OCI-LY1 (cell line): Measurements from ENCODE around the gene THRAP3.

Source experiments
- H2AFZ ChIP-seq: fragments of 200-600 bp; sonication (generic), shearing (Covaris generic); 2 replicates; pipeline ENCODE4 v1.6.0; 2014; ENCODE audit warnings: antibody characterized with exemption, mild to moderate bottlenecking, low read length
- H3F3A ChIP-seq: fragments of 200-600 bp; sonication (generic), shearing (Covaris generic); 2 replicates; pipeline ENCODE4 v1.6.0; 2014; ENCODE audit warnings: mild to moderate bottlenecking, antibody characterized with exemption, low read length, moderate library complexity; ENCODE audit not compliant: insufficient read depth
- H3K27ac ChIP-seq: fragments of 200-600 bp; sonication (generic); 2 replicates; pipeline ENCODE4 v1.5.1; 2014; ENCODE audit warnings: low read length, mixed run types, mild to moderate bottlenecking, low read depth; ENCODE audit not compliant: poor library complexity, severe bottlenecking
- H3K27me3 ChIP-seq: fragments of 200-600 bp; sonication (generic); 2 replicates; pipeline ENCODE4 v1.6.0; 2014; ENCODE audit warnings: antibody characterized with exemption, mild to moderate bottlenecking, low read length, moderate library complexity; ENCODE audit not compliant: insufficient read depth
- H3K36me3 ChIP-seq: fragments of 200-600 bp; sonication (generic); 2 replicates; pipeline ENCODE4 v1.6.1; 2014; ENCODE audit warnings: mild to moderate bottlenecking, antibody characterized with exemption, low read length, moderate library complexity, mixed read lengths; ENCODE audit not compliant: insufficient read depth
- H3K4me1 ChIP-seq: fragments of 200-600 bp; sonication (generic); 2 replicates; pipeline ENCODE4 v1.5.1; 2014; ENCODE audit warnings: mild to moderate bottlenecking, low read length, moderate library complexity; ENCODE audit not compliant: insufficient read depth, severe bottlenecking
- H3K4me2 ChIP-seq: fragments of 200-600 bp; sonication (generic), shearing (Covaris generic); 2 replicates; pipeline ENCODE4 v1.6.1; 2014; ENCODE audit warnings: low read length
- H3K4me3 ChIP-seq: fragments of 200-600 bp; sonication (generic); 2 replicates; pipeline ENCODE4 v1.5.1; 2014; ENCODE audit warnings: low read length, low read depth, mild to moderate bottlenecking, mixed read lengths; ENCODE audit not compliant: poor library complexity, severe bottlenecking
- H3K79me2 ChIP-seq: fragments of 200-600 bp; shearing (Covaris generic); 2 replicates; pipeline ENCODE4 v1.6.1; 2016; ENCODE audit warnings: mixed run types, low read length, mixed read lengths; ENCODE audit not compliant: insufficient read depth
- H3K9ac ChIP-seq: fragments of 200-600 bp; sonication (generic), shearing (Covaris generic); 2 replicates; pipeline ENCODE4 v1.6.1; 2014; ENCODE audit warnings: mild to moderate bottlenecking, low read length, mixed read lengths
- H3K9me2 ChIP-seq: fragments of 200-600 bp; sonication (generic), shearing (Covaris generic); 2 replicates; pipeline ENCODE4 v1.6.1; 2014; ENCODE audit warnings: low read depth, mild to moderate bottlenecking, low read length, mixed read lengths
- H3K9me3 ChIP-seq: fragments of 200-600 bp; shearing (Covaris generic); 2 replicates; pipeline ENCODE4 v1.6.1; 2014; ENCODE audit warnings: low read length, mixed read lengths
- H4K20me1 ChIP-seq: fragments of 200-600 bp; sonication (generic), shearing (Covaris generic); 2 replicates; pipeline ENCODE4 v1.6.0; 2016; ENCODE audit warnings: mild to moderate bottlenecking, low read length; ENCODE audit not compliant: insufficient read depth
- CTCF ChIP-seq: fragments of 200-600 bp; sonication (generic), shearing (Covaris generic); IDR thresholded peaks from 2 replicates; pipeline ENCODE4 v1.5.1; 2017; ENCODE audit warnings: mild to moderate bottlenecking, antibody characterized with exemption, low read length, moderate library complexity, mixed read lengths
- EZH2 ChIP-seq: fragments of 200-600 bp; sonication (generic), shearing (Covaris generic); IDR thresholded peaks from 2 replicates; pipeline ENCODE4 v1.8.0; 2017; ENCODE audit warnings: borderline replicate concordance, mixed run types, mild to moderate bottlenecking, antibody characterized with exemption, low read length, moderate library complexity, mixed read lengths

Gene THRAP3

GRCh38 chr1:36279789-36280296 is 55.6 kb downstream of the THRAP3 start:
- Histone ChIP-seq H4K20me1 (no peaks in the 10 kb centered on the region), H3K4me3 (no peak overlapping the region), H3K9me3 (no peaks in the 10 kb centered on the region), H3K36me3 (peaks cover 52% of the 10 kb centered on the region), H3K79me2 (peaks cover 10% of the 10 kb centered on the region), H3K27me3 (no peaks in the 10 kb centered on the region), H3K9me2 (no peaks in the 10 kb centered on the region), H3K4me2 (no peak overlapping the region), H2AFZ (no peak overlapping the region), H3K9ac (no peak overlapping the region), H3F3A (peaks cover 21% of the 10 kb centered on the region), H3K4me1 (peaks cover 7% of the 10 kb centered on the region), H3K27ac (peak overlapping the region; percentile 36)
- TF ChIP-seq EZH2 (no peak), CTCF (no peak)

- Histone ChIP-seq H3K4me1 (peaks cover 8% of the 10 kb centered on the region), H3K27me3 (no peaks in the 10 kb centered on the region), H3K36me3 (peaks cover 80% of the 10 kb centered on the region), H4K20me1 (no peaks in the 10 kb centered on the region), H3F3A (peaks cover 21% of the 10 kb centered on the region), H3K4me3 (no peak overlapping the region), H3K27ac (peak overlapping the region; percentile 14), H3K9me3 (no peaks in the 10 kb centered on the region), H2AFZ (no peak overlapping the region), H3K9me2 (no peaks in the 10 kb centered on the region), H3K4me2 (no peak overlapping the region), H3K79me2 (peaks cover 15% of the 10 kb centered on the region), H3K9ac (no peak overlapping the region)
- TF ChIP-seq CTCF (no peak), EZH2 (no peak)
Measured at GRCh38 chr1:36284061-36284460, 59.8 kb downstream of the THRAP3 start.

- Histone ChIP-seq H3F3A (peaks cover 21% of the 10 kb centered on the region), H3K9me3 (no peaks in the 10 kb centered on the region), H4K20me1 (no peaks in the 10 kb centered on the region), H3K27me3 (no peaks in the 10 kb centered on the region), H3K9me2 (no peaks in the 10 kb centered on the region), H3K9ac (no peak overlapping the region), H3K27ac (no peak overlapping the region), H3K4me3 (no peak overlapping the region), H3K4me1 (peaks cover 8% of the 10 kb centered on the region), H3K79me2 (peaks cover 10% of the 10 kb centered on the region), H3K36me3 (peaks cover 85% of the 10 kb centered on the region), H3K4me2 (no peak overlapping the region), H2AFZ (no peak overlapping the region)
- TF ChIP-seq EZH2 (no peak), CTCF (no peak)
Measured at GRCh38 chr1:36284517-36284916, 60.3 kb downstream of the THRAP3 start.
